ENCODE data around the gene ELMO1. TPM values are rescaled to one million over a fixed set of nuclear protein-coding genes. Genes with fewer than 3 reads are reported as not detected.

The ELMO1 gene
- total and polyA plus RNA-seq, 2 of the 13 experiments (the other 11 are each of a cell fraction or from before 2014, with no cell fraction given) = 0.11 to 0.17 TPM

GRCh38 chr7:37290731-37291130, 157.9 kb downstream of the ELMO1 start:
- Histone ChIP-seq H2AFZ (ENCODE audit: low read length) (no peak overlapping the region), H4K20me1 (ENCODE audit: insufficient read depth, low read length) (no peaks in the 10 kb centered on the region), H3K9ac (ENCODE audit: insufficient read depth, low read depth, low read length) (no peak overlapping the region), H3K4me3 (replicated peaks in 1 of 3; ENCODE audit: insufficient read depth in 1 of 3, low read depth in 2 of 3, low read length in 3 of 3) (no peak overlapping the region), H3K4me1 (ENCODE audit: insufficient read depth, low read length) (no peaks in the 10 kb centered on the region), H3K4me2 (ENCODE audit: low read depth, low read length) (no peak overlapping the region), H3K27me3 (ENCODE audit: control insufficient read depth in 1 of 2, insufficient read depth in 2 of 2, low read length in 2 of 2) (no peaks in the 10 kb centered on the region), H3K9me3 (ENCODE audit: low read length) (no peaks in the 10 kb centered on the region), H3K27ac (ENCODE audit: extremely low read length, insufficient read depth, low read length) (no peak overlapping the region), H3K36me3 (replicated peaks in 1 of 2; ENCODE audit: control insufficient read depth in 1 of 2, insufficient read depth in 2 of 2, low read length in 2 of 2) (no peaks in the 10 kb centered on the region), H3K79me2 (ENCODE audit: insufficient read depth, low read length) (no peaks in the 10 kb centered on the region)
- TF ChIP-seq RFX5 (IDR thresholded peaks at IDR 0.05; ENCODE audit: low read depth, low read length) (no peak), CREB1 (IDR thresholded peaks at IDR 0.05) (peak; percentile 37; the same call in 1 of the 2 replicates), CREB1 (CRISPR knock-in tag; IDR thresholded peaks at IDR 0.05) (no peak)
- in situ Hi-C loops (cut with HindIII; ENCODE audit: extremely low pct_ligation_motif_present, low pct_unique_long_range_greater_than_20kb) = no loop called here
- ATAC-seq (no peak), FAIRE-seq (no peak), DNase-seq (ENCODE audit: low spot score) (no peak)
- CTCF ChIA-PET (ENCODE audit: low intra/inter-chr PET ratio, low total read pairs) = no interaction called here
- intact Hi-C loops (cut with micrococcal nuclease; ENCODE audit: unreplicated experiment) = no loop called here
- POLR2A ChIA-PET = no interaction called here
- BruUV-seq (replicated peaks) = no TSS peak

GRCh38 chr7:37289781-37290180, 158.9 kb downstream of the ELMO1 start:
- no peak overlapping the region for H3K4me2 ChIP-seq (ENCODE audit: low read depth, low read length)
- no peaks in the 10 kb centered on the region for H3K79me2 ChIP-seq (ENCODE audit: insufficient read depth, low read length)
- no peak overlapping the region for H2AFZ ChIP-seq (ENCODE audit: low read length)
- no peaks in the 10 kb centered on the region for H3K27me3 ChIP-seq (ENCODE audit: control insufficient read depth in 1 of 2, insufficient read depth in 2 of 2, low read length in 2 of 2)
- H3K9ac ChIP-seq (ENCODE audit: insufficient read depth, low read depth, low read length) = no peak overlapping the region
- intact Hi-C loops (cut with micrococcal nuclease; ENCODE audit: unreplicated experiment) = no loop called here
- no peak for ATAC-seq
- no peak overlapping the region for H3K27ac ChIP-seq (ENCODE audit: extremely low read length, insufficient read depth, low read length)
- POLR2A ChIA-PET = no interaction called here
- in situ Hi-C loops (cut with HindIII; ENCODE audit: extremely low pct_ligation_motif_present, low pct_unique_long_range_greater_than_20kb) = loop anchor here (10.0 kb wide), 1 partner anchor 225 kb away; no protein-coding TSS in a partner anchor
- H4K20me1 ChIP-seq (ENCODE audit: insufficient read depth, low read length) = no peaks in the 10 kb centered on the region
- WGBS (ENCODE audit: low lambda C conversion rate) = 32% methylated on average over 1 of the region's 1 CpG
- no peak for DNase-seq (ENCODE audit: low spot score)
- no TSS peak for BruUV-seq (replicated peaks)
- H3K36me3 ChIP-seq (replicated peaks in 1 of 2; ENCODE audit: control insufficient read depth in 1 of 2, insufficient read depth in 2 of 2, low read length in 2 of 2) = no peaks in the 10 kb centered on the region
- no peaks in the 10 kb centered on the region for H3K9me3 ChIP-seq (ENCODE audit: low read length)
- H3K4me1 ChIP-seq (ENCODE audit: insufficient read depth, low read length) = no peaks in the 10 kb centered on the region
- no peak for FAIRE-seq
- no peak overlapping the region for H3K4me3 ChIP-seq (replicated peaks in 1 of 3; ENCODE audit: insufficient read depth in 1 of 3, low read depth in 2 of 3, low read length in 3 of 3)
- CTCF ChIA-PET (ENCODE audit: low intra/inter-chr PET ratio, low total read pairs) = no interaction called here
- no peak for TF ChIP-seq ZNF550 (CRISPR knock-in tag; IDR thresholded peaks at IDR 0.05; ENCODE audit: borderline replicate concordance)
- TF ChIP-seq RAD51 (IDR thresholded peaks at IDR 0.05; ENCODE audit: borderline replicate concordance) = no peak
- no peak for TF ChIP-seq ZNF841 (CRISPR knock-in tag; IDR thresholded peaks at IDR 0.05; ENCODE audit: borderline replicate concordance)
- no peak for TF ChIP-seq ZNF350 (CRISPR knock-in tag; IDR thresholded peaks at IDR 0.05; ENCODE audit: borderline replicate concordance, low read depth)
- TF ChIP-seq AHDC1 (CRISPR knock-in tag; IDR thresholded peaks at IDR 0.05; ENCODE audit: borderline replicate concordance) = no peak
- TF ChIP-seq CENPX (CRISPR knock-in tag; IDR thresholded peaks at IDR 0.05) = no peak
- TF ChIP-seq NCOA2 (CRISPR knock-in tag; IDR thresholded peaks at IDR 0.05) = no peak
- TF ChIP-seq, protein P1, sequence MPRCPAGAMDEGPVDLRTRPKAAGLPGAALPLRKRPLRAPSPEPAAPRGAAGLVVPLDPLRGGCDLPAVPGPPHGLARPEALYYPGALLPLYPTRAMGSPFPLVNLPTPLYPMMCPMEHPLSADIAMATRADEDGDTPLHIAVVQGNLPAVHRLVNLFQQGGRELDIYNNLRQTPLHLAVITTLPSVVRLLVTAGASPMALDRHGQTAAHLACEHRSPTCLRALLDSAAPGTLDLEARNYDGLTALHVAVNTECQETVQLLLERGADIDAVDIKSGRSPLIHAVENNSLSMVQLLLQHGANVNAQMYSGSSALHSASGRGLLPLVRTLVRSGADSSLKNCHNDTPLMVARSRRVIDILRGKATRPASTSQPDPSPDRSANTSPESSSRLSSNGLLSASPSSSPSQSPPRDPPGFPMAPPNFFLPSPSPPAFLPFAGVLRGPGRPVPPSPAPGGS (CRISPR knock-in tag; IDR thresholded peaks at IDR 0.05) = no peak
- TF ChIP-seq CBFB (CRISPR knock-in tag; IDR thresholded peaks at IDR 0.05) = no peak
- TF ChIP-seq ARNT (IDR thresholded peaks at IDR 0.05) = no peak
- TF ChIP-seq PTBP1 (IDR thresholded peaks at IDR 0.05; ENCODE audit: low read depth, low read length, poor library complexity, severe bottlenecking) = no peak
- no peak for TF ChIP-seq ZNF101 (CRISPR knock-in tag; IDR thresholded peaks at IDR 0.05; ENCODE audit: borderline replicate concordance, low read depth)

Measured in HepG2 (cell line).